Superior temporal gyrus (tissue), 1 donor: Measurements from ENCODE around the gene SNX25.
"Not testable (repeated sequence)": the region's sequence is repeated elsewhere in the genome, so short reads cannot be mapped to it uniquely, and the experiment has no call there.

Experiments used
- DNase-seq: peaks from one replicate; pipeline ENCODE4 v3.0.0-alpha.2; 2016; ENCODE audit errors: extremely low spot score

The SNX25 gene

GRCh38 chr4:185305979-185306442, 96.6 kb downstream of the SNX25 start:
- peak; percentile 72 for DNase-seq

GRCh38 chr4:185307136-185307950, 97.9 kb downstream of the SNX25 start:
- no peak for DNase-seq

- DNase-seq, result no peak
These were observed 100.4 kb downstream of the SNX25 start for GRCh38 chr4:185309770-185310169.

GRCh38 chr4:185311113-185311888, 101.9 kb downstream of the SNX25 start:
- DNase-seq, result no peak

GRCh38 chr4:185312699-185313098, 103.3 kb downstream of the SNX25 start:
- DNase-seq, result no peak

GRCh38 chr4:185317462-185317861, 108.1 kb downstream of the SNX25 start:
- not testable (repeated sequence) for DNase-seq

GRCh38 chr4:185317880-185318279, 108.5 kb downstream of the SNX25 start:
- DNase-seq, result no peak

- DNase-seq, result no peak
These were observed 109.3 kb downstream of the SNX25 start for GRCh38 chr4:185318679-185319078.

- DNase-seq, result no peak
These were observed 113.4 kb downstream of the SNX25 start for GRCh38 chr4:185322803-185323202.

GRCh38 chr4:185323606-185324005, 114.2 kb downstream of the SNX25 start:
- no peak for DNase-seq

- DNase-seq, result not testable (repeated sequence)
These were observed 115.0 kb downstream of the SNX25 start for GRCh38 chr4:185324361-185324760.

GRCh38 chr4:185325721-185326120, 116.3 kb downstream of the SNX25 start:
- not testable (repeated sequence) for DNase-seq

- no peak for DNase-seq
These were observed 119.2 kb downstream of the SNX25 start for GRCh38 chr4:185328586-185328985.

GRCh38 chr4:185329879-185330510, 120.6 kb downstream of the SNX25 start:
- not testable (repeated sequence) for DNase-seq

- DNase-seq, result no peak
These were observed 123.4 kb downstream of the SNX25 start for GRCh38 chr4:185332575-185333464.

- no peak for DNase-seq
These were observed 124.9 kb downstream of the SNX25 start for GRCh38 chr4:185334326-185334725.

- no peak for DNase-seq
These were observed 126.2 kb downstream of the SNX25 start for GRCh38 chr4:185335579-185335978.

- DNase-seq, result no peak
These were observed 130.5 kb downstream of the SNX25 start for GRCh38 chr4:185339941-185340340.

GRCh38 chr4:185341377-185341776, 132.0 kb downstream of the SNX25 start:
- DNase-seq, result no peak

- DNase-seq, result no peak
These were observed 132.4 kb downstream of the SNX25 start for GRCh38 chr4:185341841-185342240.
